D721Med (cell line): Measurements from ENCODE around the gene TTYH1.
"Not testable (repeated sequence)": the region's sequence is repeated elsewhere in the genome, so short reads cannot be mapped to it uniquely, and the experiment has no call there.

Experiments used
- DNase-seq: peaks from one replicate; pipeline ENCODE4 v3.0.0; 2011; ENCODE audit warnings: low spot score; ENCODE audit not compliant: insufficient read length
- FAIRE-seq: peaks from 2 replicates; lab custom pipeline; 2011; peaks lifted over from hg19 to GRCh38; lab: Jason Lieb, UNC
- CTCF ChIP-seq: IDR thresholded peaks from 2 replicates; pipeline ENCODE4 v1.5.1; 2012; ENCODE audit warnings: mild to moderate bottlenecking, control low read depth; ENCODE audit not compliant: insufficient read depth; ENCODE audit errors: missing control alignments

Gene TTYH1

GRCh38 chr19:54376610-54377285 lies 38.5 kb upstream of the TTYH1 start:
- DNase-seq (no peak), FAIRE-seq (no peak)
- no peak for TF ChIP-seq CTCF

- FAIRE-seq (no peak), DNase-seq (no peak)
- no peak for TF ChIP-seq CTCF
Observed at GRCh38 chr19:54379187-54379678, 36.0 kb upstream of the TTYH1 start.

GRCh38 chr19:54380897-54381296 lies 34.4 kb upstream of the TTYH1 start:
- TF ChIP-seq CTCF: no peak
- no peak for FAIRE-seq

GRCh38 chr19:54382041-54382440 lies 33.2 kb upstream of the TTYH1 start:
- DNase-seq, FAIRE-seq: not testable (repeated sequence)

More at GRCh38 chr19:54380897-54381296, 34.4 kb upstream of the TTYH1 start:
- no peak for DNase-seq

- DNase-seq: no peak
- no peak for FAIRE-seq
- no peak for TF ChIP-seq CTCF
Observed at GRCh38 chr19:54383330-54383729, 31.9 kb upstream of the TTYH1 start.

GRCh38 chr19:54387991-54388801 lies 27.1 kb upstream of the TTYH1 start:
- DNase-seq (no peak), FAIRE-seq (no peak)
- no peak for TF ChIP-seq CTCF

GRCh38 chr19:54388802-54389139 lies 26.5 kb upstream of the TTYH1 start:
- FAIRE-seq (no peak), DNase-seq (no peak)
- no peak for TF ChIP-seq CTCF
